Endothelial cell of umbilical vein (primary cell): Measurements from ENCODE around the gene FRMD5. TPM values are rescaled to one million over a fixed set of nuclear protein-coding genes. Genes with fewer than 3 reads are reported as not detected.

Experiments
- BruUV-seq: library from RNA; stranded (reverse); fragments of 400-500 nt; replicated peaks from 2 replicates; lab custom pipeline; 2021; lab: Mats Ljungman, UMichigan
- CTCF ChIA-PET: fragments of 300-600, 350-600 bp; sonication (Branson Sonifier 250); formaldehyde crosslinking; loops from one replicate; lab custom pipeline; 2021; ENCODE audit warnings: antibody characterized with exemption, inconsistent platforms; lab: Charles Lee
- POLR2A ChIA-PET: fragments of 300-600, 350-600 bp; sonication (Branson Sonifier 250); formaldehyde crosslinking; loops from one replicate; lab custom pipeline; 2021; ENCODE audit warnings: antibody characterized with exemption, inconsistent platforms; lab: Charles Lee
- DNase-seq: peaks from one replicate; pipeline ENCODE4 v3.0.0-alpha.2; 2011; ENCODE audit warnings: low read depth, low spot score
- FAIRE-seq: peaks from 2 replicates; lab custom pipeline; 2011; peaks lifted over from hg19 to GRCh38; lab: Jason Lieb, UNC
- H2AFZ ChIP-seq: 2 replicates; pipeline ENCODE4 v1.6.0; 2012; ENCODE audit warnings: low read depth, low read length, control low read depth, inconsistent platforms
- H3K27ac ChIP-seq: 2 replicates; pipeline ENCODE4 v1.5.1; 2011; ENCODE audit warnings: low read depth, mild to moderate bottlenecking, control low read depth, low read length, moderate library complexity; ENCODE audit not compliant: insufficient read depth
- H3K27me3 ChIP-seq, 2 experiments: 2 replicates each; pipeline versions ENCODE4 v1.6.0 to v1.6.1; 2011; ENCODE audit warnings: low read length in 2 of 2, mixed read lengths in 1 of 2; ENCODE audit not compliant: control insufficient read depth in 2 of 2, insufficient read depth in 2 of 2
- H3K36me3 ChIP-seq, 2 experiments: 2 replicates in 1 of 2; 3 replicates in 1 of 2; pipeline ENCODE4 v1.5.1; 2011; ENCODE audit warnings: low read length in 2 of 2, mild to moderate bottlenecking in 1 of 2, moderate library complexity in 1 of 2; ENCODE audit not compliant: control insufficient read depth in 2 of 2, insufficient read depth in 2 of 2; ENCODE audit errors: extremely low read depth in 1 of 2
- H3K4me1 ChIP-seq: 3 replicates; pipeline ENCODE4 v1.5.1; 2011; ENCODE audit warnings: mild to moderate bottlenecking, low read length; ENCODE audit not compliant: control insufficient read depth, insufficient read depth; ENCODE audit errors: extremely low read depth
- H3K4me2 ChIP-seq: 2 replicates; pipeline ENCODE4 v1.6.1; 2011; ENCODE audit warnings: low read length, control low read depth, mixed read lengths; ENCODE audit not compliant: insufficient read depth
- H3K4me3 ChIP-seq, 3 experiments: fragments of 200-600 bp in 1 of 3; sonication (generic), shearing (Covaris generic) in 1 of 3; replicated peaks in 1 of 3; 2 replicates each; pipeline ENCODE4 v1.5.1; 2011 to 2016; ENCODE audit warnings: control low read depth in 3 of 3, low read length in 3 of 3, mild to moderate bottlenecking in 2 of 3, inconsistent platforms in 1 of 3, low read depth in 1 of 3, moderate library complexity in 1 of 3; ENCODE audit not compliant: insufficient read depth in 1 of 3
- H3K79me2 ChIP-seq: 2 replicates; pipeline ENCODE4 v1.6.0; 2012; ENCODE audit warnings: low read length, inconsistent platforms; ENCODE audit not compliant: control insufficient read depth, insufficient read depth
- H3K9ac ChIP-seq: replicated peaks from 2 replicates; pipeline ENCODE3; 2011; ENCODE audit warnings: low read length, control low read depth; ENCODE audit not compliant: insufficient read depth; ENCODE audit errors: extremely low read depth
- H3K9me1 ChIP-seq: replicated peaks from 3 replicates; pipeline ENCODE4 v1.6.0; 2011; ENCODE audit warnings: mild to moderate bottlenecking, low read length; ENCODE audit not compliant: control insufficient read depth, insufficient read depth; ENCODE audit errors: extremely low read depth
- H3K9me3 ChIP-seq: replicated peaks from 2 replicates; pipeline ENCODE4 v1.5.1; 2012; ENCODE audit warnings: low read length, inconsistent platforms; ENCODE audit not compliant: control insufficient read depth, insufficient read depth
- H4K20me1 ChIP-seq: replicated peaks from 2 replicates; pipeline ENCODE3; 2011; ENCODE audit warnings: mild to moderate bottlenecking, low read length; ENCODE audit not compliant: control insufficient read depth, insufficient read depth; ENCODE audit errors: extremely low read depth
- EZH2 ChIP-seq: IDR thresholded peaks from 2 replicates; pipeline ENCODE4 v1.6.1; 2012; ENCODE audit warnings: borderline replicate concordance, low read depth, mild to moderate bottlenecking, moderate library complexity, low read length, inconsistent platforms; ENCODE audit not compliant: severe bottlenecking
- FOS ChIP-seq: IDR thresholded peaks from 2 replicates; pipeline ENCODE4 v1.6.1; 2011; ENCODE audit warnings: mild to moderate bottlenecking, low read length, moderate library complexity, borderline replicate concordance; ENCODE audit not compliant: insufficient read depth
- GATA2 ChIP-seq: IDR thresholded peaks from 2 replicates; pipeline ENCODE4 v1.7.0; 2011; ENCODE audit warnings: low read depth, mild to moderate bottlenecking, moderate library complexity, mixed read lengths, low read length; ENCODE audit not compliant: insufficient read length, insufficient read depth
- JUN ChIP-seq: IDR thresholded peaks from 2 replicates; pipeline ENCODE4 v1.6.1; 2011; ENCODE audit warnings: borderline replicate concordance, low read depth; ENCODE audit not compliant: insufficient read length, insufficient read depth
- MAX ChIP-seq: IDR thresholded peaks from 2 replicates; pipeline ENCODE4 v1.6.1; 2011; ENCODE audit not compliant: insufficient read depth, insufficient read length
- MYC ChIP-seq: IDR thresholded peaks from one replicate; pipeline ENCODE4 v1.6.1; 2011; ENCODE audit warnings: mild to moderate bottlenecking, low read depth, low read length
- POLR2A ChIP-seq: IDR thresholded peaks from 2 replicates; pipeline ENCODE4 v1.6.1; 2012; ENCODE audit warnings: low read depth, mild to moderate bottlenecking, control low read depth, low read length
- POLR2AphosphoS5 ChIP-seq: IDR thresholded peaks from 2 replicates; pipeline ENCODE4 v1.6.1; 2012; ENCODE audit warnings: low read depth, mild to moderate bottlenecking, control low read depth, low read length, moderate library complexity; ENCODE audit not compliant: insufficient read depth
- dilution Hi-C: fragments of 300-500 bp; cut with MboI; formaldehyde crosslinking; loops from one replicate; pipeline ENCODE4 v1.15.0; 2019; ENCODE audit warnings: low sequenced_read_pairs; ENCODE audit not compliant: extremely low pct_ligation_motif_present
- intact Hi-C: fragments of 100-400 bp; cut with micrococcal nuclease; formaldehyde crosslinking; loops from one replicate; pipeline ENCODE4 v1.10.0; 2022
- polyA plus RNA-seq, 4 experiments: library from polyadenylated mRNA; depleted of rRNA in 3 of 4; stranded (reverse) in 3 of 4; unstranded in 1 of 4; fragments of >200 nt; gene quantifications; 2 replicates each; pipeline versions ENCODE4 v1.2.1 to v1.2.3, GENCODE V29; 2011 to 2012; ENCODE audit warnings: missing spikeins in 1 of 4
- total RNA-seq: library from RNA; stranded (reverse); gene quantifications from 2 replicates; pipeline ENCODE4 v1.2.3, GENCODE V29; 2021
- TF ChIP-seq, protein P1 (sequence below), 2 donors: IDR thresholded peaks; 1 replicate in 1 of 2; 2 replicates in 1 of 2; pipeline ENCODE4 v1.5.1; 2011; ENCODE audit warnings: low read length in 2 of 2, mild to moderate bottlenecking in 2 of 2, moderate library complexity in 2 of 2, control low read depth in 1 of 2, inconsistent platforms in 1 of 2, low read depth in 1 of 2; ENCODE audit not compliant: insufficient read depth in 1 of 2; ENCODE audit errors: extremely low read depth in 1 of 2

The FRMD5 gene
- total and polyA plus RNA-seq, 2 donors (not counting 3 experiments of a cell fraction or from before 2014, with no cell fraction given) = 16.7 to 20.2 TPM

DNA sequence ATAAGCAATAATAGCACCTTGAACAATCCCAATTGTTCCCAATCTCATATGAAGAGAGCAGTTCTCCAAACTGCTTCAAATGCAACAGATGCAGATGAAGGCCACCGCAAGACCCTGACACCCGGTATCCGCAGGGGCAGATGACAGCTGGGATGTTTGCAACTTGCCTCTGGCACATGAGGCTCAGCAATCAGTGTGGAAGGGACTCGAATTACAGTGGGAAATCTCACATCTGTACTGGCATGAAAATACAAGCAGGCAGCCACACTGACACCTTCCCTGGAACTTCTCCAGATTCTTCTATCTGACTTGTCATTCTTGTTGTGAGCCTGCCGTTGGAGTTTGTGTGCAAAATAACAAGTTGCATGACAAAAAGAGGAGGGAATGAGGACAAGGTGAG, 299.5 kb downstream of the FRMD5 start:
- POLR2A ChIA-PET = no interaction called here

DNA sequence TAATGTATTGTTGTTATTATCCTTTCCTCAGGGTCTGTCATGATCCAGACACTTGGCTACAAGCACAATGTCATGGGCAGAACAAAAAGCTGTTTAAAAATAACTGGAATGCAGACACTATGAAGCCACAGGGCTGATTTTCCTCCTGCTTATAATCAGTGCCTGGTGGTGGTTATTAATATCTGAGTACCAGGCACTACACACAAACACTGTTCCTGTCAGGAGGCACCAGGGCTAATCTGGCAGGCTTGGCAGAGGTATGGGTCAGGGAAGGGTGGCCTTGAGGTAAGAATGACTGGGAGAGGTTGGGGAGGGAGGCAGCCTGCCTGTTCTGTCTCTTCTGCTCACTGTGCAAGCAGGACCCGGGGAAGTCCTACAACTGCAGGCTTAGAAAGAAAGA, 301.1 kb downstream of the FRMD5 start:
- TF ChIP-seq JUN = no peak
- TF ChIP-seq, protein P1, sequence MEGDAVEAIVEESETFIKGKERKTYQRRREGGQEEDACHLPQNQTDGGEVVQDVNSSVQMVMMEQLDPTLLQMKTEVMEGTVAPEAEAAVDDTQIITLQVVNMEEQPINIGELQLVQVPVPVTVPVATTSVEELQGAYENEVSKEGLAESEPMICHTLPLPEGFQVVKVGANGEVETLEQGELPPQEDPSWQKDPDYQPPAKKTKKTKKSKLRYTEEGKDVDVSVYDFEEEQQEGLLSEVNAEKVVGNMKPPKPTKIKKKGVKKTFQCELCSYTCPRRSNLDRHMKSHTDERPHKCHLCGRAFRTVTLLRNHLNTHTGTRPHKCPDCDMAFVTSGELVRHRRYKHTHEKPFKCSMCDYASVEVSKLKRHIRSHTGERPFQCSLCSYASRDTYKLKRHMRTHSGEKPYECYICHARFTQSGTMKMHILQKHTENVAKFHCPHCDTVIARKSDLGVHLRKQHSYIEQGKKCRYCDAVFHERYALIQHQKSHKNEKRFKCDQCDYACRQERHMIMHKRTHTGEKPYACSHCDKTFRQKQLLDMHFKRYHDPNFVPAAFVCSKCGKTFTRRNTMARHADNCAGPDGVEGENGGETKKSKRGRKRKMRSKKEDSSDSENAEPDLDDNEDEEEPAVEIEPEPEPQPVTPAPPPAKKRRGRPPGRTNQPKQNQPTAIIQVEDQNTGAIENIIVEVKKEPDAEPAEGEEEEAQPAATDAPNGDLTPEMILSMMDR (IDR thresholded peaks at IDR 0.05; ENCODE audit: extremely low read depth in 1 of 2, insufficient read depth in 1 of 2, low read depth in 1 of 2, low read length in 2 of 2) = no peak
- TF ChIP-seq EZH2 = no peak
- TF ChIP-seq GATA2 = no peak
- no peak for TF ChIP-seq MAX
- no peak for TF ChIP-seq FOS
- no peak for TF ChIP-seq POLR2A
- TF ChIP-seq POLR2AphosphoS5 = no peak
- TF ChIP-seq MYC = no peak
- ChIA-PET POLR2A (no interaction called here), CTCF (no interaction called here)
- intact Hi-C loops = no loop called here
- H3K4me3 ChIP-seq = no peak overlapping the region
- DNase-seq (no peak), FAIRE-seq (no peak)
- no peaks in the 10 kb centered on the region for H4K20me1 ChIP-seq
- no peak overlapping the region for H3K4me2 ChIP-seq
- dilution Hi-C loops = no loop called here
- no peak overlapping the region for H3K27ac ChIP-seq
- no TSS peak for BruUV-seq
- no peaks in the 10 kb centered on the region for H3K79me2 ChIP-seq
- no peaks in the 10 kb centered on the region for H3K27me3 ChIP-seq
- H3K4me1 ChIP-seq = no peaks in the 10 kb centered on the region
- no peak overlapping the region for H2AFZ ChIP-seq
- no peaks in the 10 kb centered on the region for H3K9me1 ChIP-seq
- H3K36me3 ChIP-seq = peaks cover 0 to 12% of the 10 kb centered on the region in 2 experiments
- no peaks in the 10 kb centered on the region for H3K9me3 ChIP-seq
- H3K9ac ChIP-seq = no peak overlapping the region

More for the DNA sequence above, 299.5 kb downstream of the FRMD5 start:
- no peaks in the 10 kb centered on the region for H3K27me3 ChIP-seq
- FAIRE-seq (no peak), DNase-seq (no peak)
- H4K20me1 ChIP-seq = no peaks in the 10 kb centered on the region
- H3K4me3 ChIP-seq = no peak overlapping the region
- H3K36me3 ChIP-seq = peaks cover 0 to 16% of the 10 kb centered on the region in 2 experiments
- intact Hi-C loops (no loop called here), dilution Hi-C loops (no loop called here)
- no TSS peak for BruUV-seq
- no peaks in the 10 kb centered on the region for H3K9me3 ChIP-seq
- TF ChIP-seq JUN = no peak
- TF ChIP-seq MAX = no peak
- no peak for TF ChIP-seq MYC
- TF ChIP-seq POLR2AphosphoS5 = no peak
- no peak for TF ChIP-seq GATA2
- no peak for TF ChIP-seq FOS
- H3K4me2 ChIP-seq = no peak overlapping the region
- CTCF ChIA-PET = interaction anchor here (1.1 to 1.3 kb wide), 2 partner anchors 14 to 606 kb away, joined by 3 to 5 read pairs; no protein-coding TSS in a partner anchor
- H3K9ac ChIP-seq = no peak overlapping the region
- no peak overlapping the region for H2AFZ ChIP-seq
- H3K27ac ChIP-seq = no peak overlapping the region
- H3K9me1 ChIP-seq = no peaks in the 10 kb centered on the region
- no peaks in the 10 kb centered on the region for H3K79me2 ChIP-seq
- no peaks in the 10 kb centered on the region for H3K4me1 ChIP-seq
